Kidney (tissue), 14 donors: Measurements from ENCODE around the gene C9orf43. TPM values are rescaled to one million over a fixed set of nuclear protein-coding genes. Genes with fewer than 3 reads are reported as not detected.

ENCODE experiments used
- DNase-seq, 5 donors: peaks; one replicate each; pipeline ENCODE4 v3.0.0-alpha.2; 2013 to 2020
- FAIRE-seq: peaks from 2 replicates; lab custom pipeline; 2012; peaks lifted over from hg19 to GRCh38; lab: Jason Lieb, UNC
- H3K27ac ChIP-seq, 2 donors: one replicate each; pipeline ENCODE4 v1.7.0; 2013; ENCODE audit warnings: low read depth in 2 of 2, low read length in 2 of 2, inconsistent platforms in 1 of 2
- H3K27me3 ChIP-seq: one replicate; pipeline ENCODE4 v1.7.1; 2013; ENCODE audit warnings: low read length, inconsistent platforms; ENCODE audit not compliant: control insufficient read depth, insufficient read depth
- H3K36me3 ChIP-seq, 3 donors: one replicate each; pipeline versions ENCODE4 v1.7.0 to v1.7.1; 2013; ENCODE audit warnings: low read length in 3 of 3, control low read depth in 1 of 3, inconsistent platforms in 1 of 3; ENCODE audit not compliant: insufficient read depth in 3 of 3, control insufficient read depth in 2 of 3
- H3K4me1 ChIP-seq, 3 donors: one replicate each; pipeline versions ENCODE4 v1.7.0 to v1.7.1; 2013; ENCODE audit warnings: low read length in 3 of 3, inconsistent platforms in 1 of 3, low read depth in 1 of 3; ENCODE audit not compliant: control insufficient read depth in 2 of 3, insufficient read depth in 2 of 3
- H3K4me3 ChIP-seq, 3 donors: one replicate each; pipeline versions ENCODE4 v1.7.0 to v1.8.1; 2013; ENCODE audit warnings: low read length in 3 of 3, control low read depth in 1 of 3, inconsistent platforms in 1 of 3
- H3K9ac ChIP-seq, 3 donors: one replicate each; pipeline versions ENCODE4 v1.7.0 to v1.7.1; 2013; ENCODE audit warnings: low read length in 3 of 3, control low read depth in 1 of 3, inconsistent platforms in 1 of 3
- H3K9me3 ChIP-seq, 3 donors: one replicate each; pipeline versions ENCODE4 v1.7.0 to v1.7.1; 2013; ENCODE audit warnings: low read length in 3 of 3, control low read depth in 1 of 3, inconsistent platforms in 1 of 3; ENCODE audit not compliant: control insufficient read depth in 2 of 3, insufficient read depth in 1 of 3
- CTCF ChIP-seq: IDR thresholded peaks from 3 replicates; pipeline ENCODE4 v1.5.1; 2012; ENCODE audit warnings: mild to moderate bottlenecking, moderate library complexity, borderline replicate concordance; ENCODE audit not compliant: insufficient read depth; ENCODE audit errors: extremely low read depth
- intact Hi-C: fragments of 100-400 bp; cut with DNase I; formaldehyde crosslinking; loops from one replicate; pipeline ENCODE4 v1.11.1; 2022
- polyA plus RNA-seq: library from polyadenylated mRNA; stranded (reverse); fragments of 350-450 nt; fragmentation: Illumina TruSeq; extraction: RNeasy Lipid Tissue Mini Kit (QIAGEN cat#74804); gene quantifications from one replicate; pipeline ENCODE4 v1.2.3, GENCODE V29; 2014; ENCODE audit warnings: low read depth, low replicate concordance; ENCODE audit not compliant: insufficient read depth
- total RNA-seq: library from RNA; stranded (reverse); fragmentation: NEBNext Ultra II Directional; extraction: Animal tissue kit (Norgen Biotek cat#: 25700); gene quantifications from one replicate; pipeline ENCODE4 v1.2.1, GENCODE V29; 2021
- donor health status: control.
- donor health status: control.
- donor health status: control.
- donor health status: control.
- donor health status: control.
- donor health status: DM: yes; HTN: yes; CAD: no.
- donor health status: Normal renal cell carcinoma (clear cell type).

Gene C9orf43
- total and polyA plus RNA-seq, 2 donors from 2014 or later, result 0.50 to 0.80 TPM

- no peak for TF ChIP-seq CTCF
- Histone ChIP-seq H3K36me3 (peaks cover 0 to 34% (median 13%) of the 10 kb centered on the region in 3 donors), H3K27me3 (no peaks in the 10 kb centered on the region), H3K9me3 (no peaks in the 10 kb centered on the region), H3K9ac (no peak overlapping the region), H3K4me1 (peaks cover 0 to 25% (median 23%) of the 10 kb centered on the region in 3 donors), H3K27ac (peak overlapping the region; percentile 57 to 65), H3K4me3 (peak overlapping the region in 1 of 3 donors; percentile 7)
- FAIRE-seq, result no peak
- intact Hi-C loops, result no loop called here
- no peak for DNase-seq
Observed at GRCh38 chr9:113386571-113387393, 23.8 kb upstream of the C9orf43 start.

- intact Hi-C loops, result no loop called here
- Histone ChIP-seq H3K36me3 (peaks cover 0 to 43% (median 13%) of the 10 kb centered on the region in 3 donors), H3K27me3 (no peaks in the 10 kb centered on the region), H3K9me3 (no peaks in the 10 kb centered on the region), H3K9ac (no peak overlapping the region), H3K4me1 (peaks cover 0 to 25% (median 20%) of the 10 kb centered on the region in 3 donors), H3K27ac (peak overlapping the region; percentile 61 to 82), H3K4me3 (no peak overlapping the region)
- DNase-seq (peak in 3 of 5 donors; percentile 24 to 67 (median 67)), FAIRE-seq (no peak)
- TF ChIP-seq CTCF, result no peak
Observed at GRCh38 chr9:113387560-113388230, 22.9 kb upstream of the C9orf43 start.

GRCh38 chr9:113388833-113389232, 21.7 kb upstream of the C9orf43 start:
- Histone ChIP-seq H3K36me3 (peaks cover 0 to 43% (median 13%) of the 10 kb centered on the region in 3 donors), H3K27me3 (no peaks in the 10 kb centered on the region), H3K4me1 (peaks cover 0 to 25% (median 20%) of the 10 kb centered on the region in 3 donors), H3K9me3 (no peaks in the 10 kb centered on the region), H3K4me3 (no peak overlapping the region), H3K27ac (no peak overlapping the region), H3K9ac (no peak overlapping the region)
- no peak for FAIRE-seq
- intact Hi-C loops, result no loop called here
- DNase-seq, result peak in 1 of 5 donors; percentile 20
- no peak for TF ChIP-seq CTCF
